GM18499 (cell line): ENCODE data around the gene CCDC142.

Source experiments
- ATAC-seq: cut with Tn5 transposase; IDR thresholded peaks from one replicate; pipeline ENCODE4 v1.9.1; 2021; ENCODE audit warnings: moderate number of reproducible peaks; ENCODE audit not compliant: insufficient read depth, unreplicated experiment

Gene CCDC142

DNA sequence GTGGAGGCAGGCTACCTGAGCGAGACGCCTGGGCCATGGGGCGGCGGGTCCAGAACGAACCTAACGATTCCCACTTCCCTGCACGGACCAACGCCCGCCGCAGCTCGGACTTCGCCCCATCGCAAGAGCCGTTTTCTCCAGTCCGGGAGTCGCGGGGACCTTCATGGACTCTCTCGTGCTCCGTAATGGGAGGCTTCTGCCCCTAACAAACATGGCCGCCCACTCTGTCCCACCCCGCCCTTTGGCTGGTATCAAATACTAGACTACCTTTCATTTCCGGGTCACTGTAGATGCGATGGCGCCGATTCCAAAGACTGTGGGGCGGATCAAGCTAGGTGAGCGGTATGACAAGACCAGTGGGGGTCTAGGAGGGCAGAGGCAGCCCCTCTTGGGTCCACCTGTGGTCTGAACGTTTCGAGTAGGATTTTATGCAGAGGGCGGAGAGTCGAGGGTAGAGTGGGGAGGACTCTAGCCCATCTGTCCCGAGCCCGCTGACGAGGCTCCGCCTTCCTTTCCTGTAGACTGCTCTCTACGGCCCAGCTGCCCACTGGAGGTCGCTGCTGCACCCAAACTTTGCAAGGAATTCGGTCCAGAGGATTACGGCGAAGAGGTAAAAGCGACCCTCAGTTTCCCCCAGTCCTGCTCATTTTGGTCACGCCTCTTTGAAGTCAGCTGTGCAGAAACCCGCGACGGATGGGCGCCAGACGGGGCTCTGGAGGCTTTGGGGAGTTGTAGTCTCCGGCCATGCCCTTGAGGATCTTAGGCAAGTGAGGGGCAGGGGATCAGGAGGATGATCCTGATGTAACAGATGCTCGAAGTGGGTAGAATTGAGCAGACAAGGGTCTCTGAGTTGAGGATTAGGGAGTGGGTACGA lies at the start of gene CCDC142, which contains the start of gene TTC31:
TSS of gene CCDC142 (minus strand) at position 198 of the 874 bp plus-strand sequence. CDS start at position 37, 161 bp downstream.
TSS of gene TTC31 (plus strand) at position 281 of the 874 bp plus-strand sequence. CDS start at position 296, 15 bp downstream.
- ATAC-seq, result peak; percentile 70

GRCh38 chr2:74532222-74532621 lies 49.4 kb upstream of the CCDC142 start:
- no peak for ATAC-seq

DNA sequence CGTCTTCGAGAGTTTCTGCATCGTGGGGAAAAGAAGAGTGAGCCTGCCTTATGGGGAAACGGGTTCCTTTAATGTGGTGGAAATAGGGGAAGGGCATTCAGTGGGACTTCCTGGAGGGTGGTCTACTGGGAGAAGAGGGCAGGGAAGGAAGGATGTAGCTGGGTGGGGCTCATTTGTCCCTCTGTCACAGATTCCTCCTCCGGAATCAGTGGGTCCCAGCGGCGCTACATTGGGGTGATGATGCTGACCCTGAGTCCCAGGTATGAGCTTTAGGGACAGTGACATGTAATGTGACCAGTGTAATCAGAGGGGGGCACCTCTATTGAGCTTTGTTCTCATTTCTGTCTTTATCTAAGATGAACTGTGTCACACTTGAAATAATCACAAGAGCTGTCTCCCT lies 48.9 kb upstream of the CCDC142 start:
- ATAC-seq, result no peak

GRCh38 chr2:74530239-74531187 lies 47.7 kb upstream of the CCDC142 start:
- ATAC-seq, result no peak

DNA sequence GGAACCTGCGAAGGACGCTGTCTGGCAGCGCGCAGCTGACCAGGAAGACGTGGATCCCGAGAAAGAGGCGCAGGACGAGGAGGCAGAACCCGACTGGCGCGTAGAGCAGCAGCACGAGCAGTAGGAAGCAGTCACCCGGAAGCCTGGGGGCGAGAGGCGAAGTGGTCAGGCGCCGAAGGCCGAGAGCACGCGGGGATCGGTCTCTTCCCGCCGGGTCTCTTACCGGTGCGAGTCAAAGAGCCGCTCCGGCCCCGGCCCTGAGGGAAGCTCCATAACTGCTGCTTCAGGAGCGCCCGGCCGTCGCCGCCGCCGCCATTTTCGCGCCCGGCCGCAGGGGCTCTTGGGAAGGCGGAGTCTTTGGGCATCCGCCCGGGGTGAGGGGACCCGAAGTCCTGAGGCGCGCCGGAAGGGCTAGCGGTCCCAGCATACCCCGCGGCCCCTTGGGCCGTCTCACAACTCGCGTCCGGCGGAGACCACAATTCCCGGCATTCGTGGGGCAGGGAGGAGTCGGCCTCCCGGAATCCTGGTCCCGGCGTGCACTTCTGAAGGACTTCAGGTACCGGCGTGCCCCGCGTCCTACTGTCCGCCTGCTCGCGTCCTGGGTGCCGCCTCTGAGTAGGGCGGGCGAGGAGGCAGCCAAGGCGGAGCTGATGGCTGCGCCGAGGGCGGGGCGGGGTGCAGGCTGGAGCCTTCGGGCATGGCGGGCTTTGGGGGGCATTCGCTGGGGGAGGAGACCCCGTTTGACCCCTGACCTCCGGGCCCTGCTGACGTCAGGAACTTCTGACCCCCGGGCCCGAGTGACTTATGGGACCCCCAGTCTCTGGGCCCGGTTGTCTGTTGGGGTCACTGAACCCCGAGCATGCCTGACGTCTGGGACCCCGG lies 46.8 kb upstream of the CCDC142 start, which contains the start of the genes AUP1 and HTRA2:
TSS of gene AUP1 (minus strand) at position 350 of the 882 bp plus-strand sequence. CDS start at position 273, 77 bp downstream.
TSS of gene HTRA2 (plus strand) at position 577 of the 882 bp plus-strand sequence. CDS start at position 651, 74 bp downstream.
- ATAC-seq, result peak; percentile 50

DNA sequence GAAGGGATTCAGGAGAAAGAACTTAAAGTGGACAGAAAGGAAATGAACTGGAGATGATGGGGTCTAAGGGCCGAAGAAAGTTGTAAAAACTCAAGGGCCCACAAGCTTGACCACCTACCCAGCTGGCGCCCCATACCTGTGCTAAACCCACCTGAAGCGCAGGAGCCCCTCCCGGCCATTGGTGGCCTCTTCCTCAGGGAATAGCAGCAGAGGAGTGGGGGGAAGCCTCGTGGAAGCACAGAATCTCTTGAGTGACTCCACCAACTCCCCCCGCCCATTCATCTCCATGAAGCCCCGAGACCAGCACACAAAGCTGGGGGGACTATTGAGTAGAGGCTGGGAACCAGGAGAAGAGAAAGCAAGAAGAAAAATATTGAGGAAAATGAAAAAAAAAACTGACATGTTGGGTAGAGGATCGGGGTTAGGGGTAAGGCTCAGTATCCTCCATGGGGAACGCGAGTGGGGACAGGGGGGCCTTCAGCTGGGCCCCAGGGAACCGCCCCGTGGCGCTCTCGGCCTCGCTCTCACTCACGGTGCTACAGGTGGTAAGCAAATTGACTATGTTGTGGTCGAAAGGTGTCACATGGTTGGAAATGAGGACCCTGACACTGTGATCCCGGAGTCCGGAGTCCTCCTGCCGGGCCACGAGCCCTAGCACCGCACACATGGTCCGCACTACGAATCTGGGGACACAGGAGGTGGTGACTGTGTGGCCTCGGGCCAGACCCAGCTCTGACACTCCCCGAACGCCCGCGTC lies 46.0 kb upstream of the CCDC142 start:
- peak; percentile 6 for ATAC-seq

- no peak for ATAC-seq
These were observed 44.9 kb upstream of the CCDC142 start for GRCh38 chr2:74527741-74528140.

- no peak for ATAC-seq
These were observed 43.9 kb upstream of the CCDC142 start for GRCh38 chr2:74526649-74527230.

DNA sequence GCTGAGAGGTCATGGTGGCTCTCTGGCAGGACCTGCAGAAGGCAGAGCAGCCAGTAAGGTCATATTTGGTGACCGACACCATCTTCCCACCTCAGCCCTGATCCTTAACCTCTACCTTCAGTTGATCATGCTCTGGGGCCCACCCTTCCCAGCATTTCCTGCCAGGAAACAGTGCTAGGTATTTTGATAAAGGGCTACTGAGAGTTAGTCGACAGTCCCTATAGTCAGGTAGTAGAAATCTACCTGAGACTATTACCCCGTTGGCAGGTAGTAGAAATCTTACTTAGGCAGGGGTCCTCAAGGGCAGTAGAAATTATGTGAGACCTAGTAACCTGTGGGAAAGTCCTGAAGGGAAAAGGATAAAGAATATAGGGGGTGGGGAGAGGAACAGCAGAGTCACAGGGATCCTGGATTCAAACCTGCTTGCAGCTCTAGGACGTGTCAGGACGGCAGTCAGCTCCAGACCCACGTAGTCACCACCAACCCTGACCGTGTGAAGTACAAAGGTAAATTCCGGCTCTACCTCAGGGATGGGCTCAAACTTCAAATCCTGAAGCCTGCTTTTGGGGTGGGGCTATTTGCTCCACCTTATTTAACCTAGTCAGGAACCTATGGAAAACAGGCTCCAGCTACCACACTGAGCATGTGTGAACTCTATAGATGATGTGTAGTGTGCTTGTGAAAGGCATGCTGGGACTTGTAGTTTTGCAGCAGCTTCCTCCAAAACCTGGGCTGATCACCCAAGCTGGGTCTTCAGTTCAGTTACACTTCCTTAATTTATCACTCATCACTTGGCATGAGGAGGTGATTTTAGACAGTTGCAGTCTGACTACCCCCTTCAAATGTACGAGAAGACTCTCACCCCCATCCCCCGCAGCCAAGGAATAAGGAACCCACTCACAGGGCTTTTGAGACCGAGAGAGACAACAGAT lies 43.2 kb upstream of the CCDC142 start, which contains the start of gene DQX1:
TSS of gene DQX1 (minus strand) at position 515 of the 932 bp plus-strand sequence. CDS start at position 13, 502 bp downstream.
- no peak for ATAC-seq

- no peak for ATAC-seq
These were observed 42.3 kb upstream of the CCDC142 start for GRCh38 chr2:74524955-74525716.

- ATAC-seq, result no peak
These were observed 41.2 kb upstream of the CCDC142 start for GRCh38 chr2:74524005-74524404.

DNA sequence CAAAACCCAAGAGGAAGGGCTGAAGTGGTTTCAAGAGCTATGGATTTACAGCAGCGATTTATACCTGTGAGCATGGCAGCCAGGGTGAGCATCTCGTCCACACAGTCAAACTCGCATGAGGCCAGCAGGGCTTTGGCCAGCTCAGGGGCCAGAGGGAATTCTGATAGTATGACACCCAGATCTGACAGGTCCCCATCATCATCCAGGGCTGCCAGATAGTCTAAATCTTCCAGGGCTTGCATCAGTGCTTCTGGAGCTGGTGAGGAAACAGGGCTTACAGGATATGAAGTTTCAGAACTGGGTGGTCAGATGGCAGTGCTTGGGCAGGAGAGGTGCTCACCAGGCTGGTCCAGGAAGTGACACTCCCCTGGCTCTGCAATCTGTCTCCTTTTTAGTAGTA lies 39.7 kb upstream of the CCDC142 start:
- ATAC-seq, result no peak

- no peak for ATAC-seq
These were observed 33.9 kb upstream of the CCDC142 start for GRCh38 chr2:74516650-74517049.

GRCh38 chr2:74515981-74516633 lies 33.3 kb upstream of the CCDC142 start:
- ATAC-seq, result no peak

DNA sequence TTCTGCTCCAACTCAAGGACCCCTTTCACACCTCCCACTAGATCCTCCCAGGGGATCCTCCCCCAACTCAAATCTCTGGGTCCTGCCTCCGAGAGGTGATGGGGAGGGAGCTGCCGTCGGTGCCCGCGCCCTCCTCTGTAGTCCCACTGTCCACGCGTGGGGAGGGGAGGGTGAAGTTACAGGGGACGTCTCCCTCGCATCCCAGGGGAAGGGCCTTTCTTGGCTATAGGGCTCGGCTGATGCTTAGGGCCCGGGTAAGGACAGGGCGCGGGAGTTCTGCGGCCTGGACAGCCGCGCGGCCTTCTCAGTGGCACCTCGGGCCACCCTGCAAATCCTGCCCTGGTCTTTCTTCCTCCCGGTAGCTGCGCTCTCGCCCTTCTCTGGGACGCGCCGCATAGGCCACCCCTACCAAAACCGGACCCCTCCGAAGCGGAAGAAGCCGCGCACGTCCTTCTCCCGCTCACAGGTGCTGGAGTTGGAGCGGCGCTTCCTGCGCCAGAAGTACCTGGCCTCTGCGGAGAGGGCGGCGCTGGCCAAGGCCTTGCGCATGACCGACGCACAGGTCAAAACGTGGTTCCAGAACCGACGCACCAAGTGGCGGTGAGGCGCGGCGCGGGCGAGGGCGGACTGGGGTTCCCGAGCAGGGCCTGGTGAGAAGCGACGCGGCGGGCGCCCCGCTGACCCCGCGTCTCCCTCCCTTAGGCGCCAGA lies 32.6 kb upstream of the CCDC142 start:
- no peak for ATAC-seq
